Stimulated activated CD8-positive, alpha-beta memory T cell treated with anti-CD3 and anti-CD28 coated beads, Interleukin-15, amount 100 ng/mL, for 1 hour (primary cell): ENCODE results near the gene MAP3K5.

Source experiments
- DNase-seq: peaks from one replicate; pipeline ENCODE4 v3.0.0-alpha.2; 2020; ENCODE audit warnings: low read depth

Gene MAP3K5

GRCh38 chr6:136511926-136512325, 280.4 kb downstream of the MAP3K5 start:
- no peak for DNase-seq

- DNase-seq, result no peak
Measured at GRCh38 chr6:136511397-136511796, 280.9 kb downstream of the MAP3K5 start.

- DNase-seq, result no peak
Measured at GRCh38 chr6:136510782-136511181, 281.5 kb downstream of the MAP3K5 start.

- no peak for DNase-seq
Measured at GRCh38 chr6:136510299-136510698, 282.0 kb downstream of the MAP3K5 start.

GRCh38 chr6:136508725-136509392, 283.4 kb downstream of the MAP3K5 start:
- DNase-seq, result no peak
